ENCODE measurements around the gene CHCHD10.
A peak's percentile ranks its signal among the peaks of the same experiment; 100 is the strongest.

Gene CHCHD10

DNA sequence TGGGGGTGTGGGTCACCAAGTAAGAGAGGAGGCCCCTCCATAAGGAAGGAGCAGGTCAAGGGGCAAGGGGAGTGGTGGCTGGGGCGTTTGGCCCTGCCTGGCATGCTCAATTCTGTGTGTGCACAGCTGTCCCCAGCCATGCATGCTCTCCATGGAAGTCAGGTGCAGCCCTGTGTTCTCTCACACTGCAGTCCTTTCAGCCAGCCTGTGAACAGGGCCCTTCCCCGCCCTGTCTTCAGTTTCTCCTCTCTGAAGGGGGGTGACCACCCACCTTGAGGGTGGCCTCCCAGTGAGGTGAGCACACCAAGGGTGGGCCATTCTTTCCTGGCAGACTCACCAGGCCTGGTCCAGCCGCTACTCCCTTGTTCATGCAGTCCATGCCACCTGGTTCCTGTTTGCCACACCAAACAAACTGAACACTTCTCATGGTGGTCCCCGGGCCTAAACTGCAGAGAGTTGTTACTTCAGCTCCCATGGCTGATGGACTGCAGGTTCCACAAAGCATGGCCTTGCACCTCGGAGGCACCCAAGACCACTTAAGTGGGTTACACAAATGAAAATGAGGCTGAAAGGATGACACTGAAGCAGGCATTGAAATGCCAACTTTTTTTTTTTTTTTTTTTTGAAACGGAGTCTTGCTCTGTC is 1.7 kb upstream of the CHCHD10 start:
- DNase-seq: peak; percentile 25

DNA sequence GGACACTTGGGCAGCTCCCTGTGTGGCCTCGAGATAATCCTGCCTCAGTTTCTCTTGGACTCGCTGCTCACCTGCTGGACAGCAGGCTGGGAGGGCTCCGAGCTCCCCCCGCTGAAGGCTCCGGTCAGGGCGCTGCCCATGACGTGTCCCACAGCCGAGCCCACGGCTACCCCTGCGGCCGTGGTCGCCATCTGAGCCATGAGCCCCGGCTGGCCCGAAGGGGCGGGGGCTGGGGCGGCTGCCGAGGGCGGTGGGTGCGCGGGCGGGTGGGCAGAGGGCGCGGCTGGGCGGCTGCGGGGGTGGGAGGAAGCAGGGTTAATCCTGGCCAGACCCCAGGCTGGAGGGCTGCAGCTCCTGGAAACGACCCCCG is 484 bp downstream of the CHCHD10 start:
- DNase-seq: no peak

DNA sequence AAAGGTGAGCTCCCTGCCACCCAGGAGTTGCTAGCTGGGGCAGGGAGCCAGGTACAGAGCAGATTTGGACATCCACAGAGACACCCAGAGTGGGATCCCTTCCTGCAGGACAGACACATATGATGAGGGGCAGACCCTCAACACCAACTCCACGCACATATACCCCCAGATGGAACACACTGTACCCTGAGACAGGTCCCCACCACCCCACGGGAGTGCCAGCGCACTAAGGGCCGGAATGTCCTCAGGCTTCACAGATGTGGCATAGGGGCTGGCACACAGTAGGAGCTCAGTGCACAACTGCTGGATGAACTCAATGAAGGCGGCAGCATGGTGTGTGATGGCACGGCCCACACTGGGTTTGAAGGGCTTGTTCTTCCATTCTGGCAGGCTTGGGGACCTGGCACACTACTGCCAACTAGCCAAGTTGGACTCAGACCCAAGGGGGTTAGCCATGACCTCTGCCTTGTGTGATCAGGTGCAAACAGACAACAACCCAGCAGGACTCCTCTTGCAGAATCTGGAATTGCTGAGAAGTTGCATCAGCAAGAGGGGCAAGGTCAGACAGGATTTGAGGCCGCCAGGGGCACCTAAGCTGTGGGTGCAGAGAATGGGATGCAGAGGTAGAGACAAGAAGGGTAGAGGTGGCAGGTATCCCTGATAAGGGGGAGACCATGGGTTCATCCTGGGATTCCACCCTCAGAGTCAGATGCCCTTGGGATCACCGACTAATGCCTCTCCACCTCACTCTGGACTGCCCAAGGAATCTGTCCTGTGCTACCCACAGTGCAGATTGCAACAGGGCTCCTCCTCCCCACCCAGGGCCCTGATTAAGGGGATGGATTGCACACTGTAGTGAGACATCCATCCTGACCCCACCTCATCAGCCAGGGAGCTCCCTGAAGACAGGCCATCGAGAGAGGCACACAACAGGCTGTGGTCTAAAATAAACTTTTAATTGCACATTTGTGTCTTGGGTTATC is 2.6 kb downstream of the CHCHD10 start:
- DNase-seq: no peak

DNA sequence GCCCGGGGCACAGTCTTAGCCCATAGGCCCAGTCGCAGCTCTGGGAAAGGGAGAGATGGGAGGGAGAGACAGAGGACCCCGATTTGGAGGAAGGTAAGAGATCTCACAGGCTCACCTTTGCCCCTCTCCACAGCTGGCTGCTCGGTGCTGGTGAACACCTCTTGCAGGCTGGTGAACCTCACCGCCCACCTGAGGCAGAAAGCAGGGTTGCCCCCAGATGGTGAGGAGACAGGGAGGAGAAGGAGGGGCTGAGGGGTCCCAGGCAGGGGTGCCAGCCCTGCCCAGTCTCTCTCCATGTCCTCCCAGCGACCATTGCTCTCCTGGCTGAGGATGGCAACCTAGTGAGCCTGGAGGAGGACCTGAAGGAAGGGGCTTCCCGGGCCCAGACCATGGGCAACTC is 3.8 kb downstream of the CHCHD10 start:
- DNase-seq: no peak

DNA sequence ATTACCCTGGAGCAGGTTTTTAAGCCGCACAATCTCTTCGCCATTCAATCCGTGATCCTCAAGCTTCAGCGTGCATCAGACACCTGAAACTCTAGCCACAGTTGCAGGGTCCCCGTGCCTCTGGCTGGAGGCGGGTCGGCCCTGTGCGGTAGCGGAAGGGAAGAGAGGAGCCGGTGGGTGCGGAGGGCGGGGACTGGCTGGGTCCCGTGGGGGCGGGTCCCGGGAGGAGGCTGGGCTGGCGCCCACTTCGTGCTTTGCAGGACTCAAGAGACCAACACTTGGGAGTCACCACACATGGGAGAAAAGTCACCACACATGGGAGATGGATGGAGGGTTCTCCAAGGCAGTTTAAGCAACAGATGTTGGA is 4.2 kb downstream of the CHCHD10 start:
- no peak for DNase-seq

DNA sequence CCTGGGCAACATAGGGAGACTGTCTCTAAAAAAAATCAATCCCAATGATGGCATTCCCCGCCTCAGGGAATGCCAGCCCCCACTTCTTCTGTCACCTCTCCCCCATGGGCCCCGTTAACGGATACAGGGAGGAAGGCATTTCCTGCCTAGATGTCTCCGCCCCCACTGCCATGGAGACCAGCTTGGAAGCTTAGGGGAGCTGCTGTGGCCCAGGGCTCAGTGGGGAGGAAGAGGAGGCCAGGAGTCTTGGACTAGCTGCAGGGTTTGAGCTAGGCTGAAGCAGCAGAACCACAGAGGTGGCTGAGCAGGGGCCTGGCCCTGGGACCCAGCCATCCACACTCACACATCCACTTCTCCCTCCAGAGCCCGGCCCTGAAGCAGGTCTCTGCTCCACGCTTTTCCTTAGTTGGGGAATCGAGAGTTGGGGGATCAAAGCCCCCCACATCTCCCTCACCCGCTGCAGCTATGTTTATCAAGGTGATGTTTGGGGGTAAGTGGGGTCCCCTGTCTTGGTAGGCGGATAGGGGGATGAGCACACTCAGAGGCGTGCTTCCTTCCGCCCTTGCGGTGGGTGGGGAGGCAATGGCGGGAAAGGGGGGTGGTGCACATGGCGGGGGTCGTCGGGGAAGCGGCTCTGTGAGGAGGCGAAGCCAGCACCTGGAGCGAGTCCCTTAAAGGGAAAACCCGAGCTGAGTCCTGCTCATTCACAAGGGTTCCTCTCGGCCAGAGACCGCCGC is 4.8 kb downstream of the CHCHD10 start, which contains the start of gene C22orf15:
Gene C22orf15 (plus strand): TSS at position 149 of the 737 bp plus-strand sequence. CDS start 317 bp downstream, at position 466.
- DNase-seq: no peak

DNA sequence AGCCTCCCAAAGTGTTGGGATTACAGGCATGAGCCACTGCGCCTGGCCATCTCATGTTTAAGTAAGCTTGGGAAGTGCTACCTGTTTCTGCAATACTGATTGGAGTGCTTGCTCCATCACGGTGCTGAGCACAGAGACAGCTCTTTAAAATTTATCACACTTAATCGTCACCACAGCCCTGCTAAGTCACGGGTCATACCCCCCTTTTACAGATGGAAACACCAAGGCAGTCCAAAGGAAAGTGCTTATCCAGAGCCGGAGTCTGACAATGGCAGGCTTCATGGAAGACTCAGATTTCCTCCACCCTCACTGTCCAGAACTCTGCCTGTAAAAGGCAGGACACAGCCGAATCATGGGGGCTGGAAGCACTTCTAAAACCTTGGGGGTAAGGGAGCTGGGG is 7.7 kb downstream of the CHCHD10 start:
- no peak for DNase-seq

DNA sequence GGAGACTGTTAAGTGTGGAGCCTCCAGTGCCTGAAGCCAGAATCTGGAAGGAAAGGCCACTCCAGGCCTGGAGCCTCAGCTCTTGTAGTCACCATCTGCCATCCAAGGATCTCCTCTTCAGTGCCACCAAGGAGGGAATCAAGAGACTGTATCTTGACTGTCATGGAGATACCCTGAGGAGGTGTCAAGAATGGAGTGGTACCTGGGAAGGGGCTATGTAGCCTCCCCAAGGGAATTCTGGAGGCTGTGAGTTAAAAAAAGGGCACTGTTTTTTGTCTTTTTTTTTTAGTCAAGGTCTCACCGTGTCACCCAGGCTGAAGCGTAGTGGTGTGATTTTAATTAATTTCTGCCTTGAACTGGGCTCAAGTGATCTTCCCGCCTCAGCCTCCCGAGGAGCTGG is 8.2 kb downstream of the CHCHD10 start:
- DNase-seq: no peak

DNA sequence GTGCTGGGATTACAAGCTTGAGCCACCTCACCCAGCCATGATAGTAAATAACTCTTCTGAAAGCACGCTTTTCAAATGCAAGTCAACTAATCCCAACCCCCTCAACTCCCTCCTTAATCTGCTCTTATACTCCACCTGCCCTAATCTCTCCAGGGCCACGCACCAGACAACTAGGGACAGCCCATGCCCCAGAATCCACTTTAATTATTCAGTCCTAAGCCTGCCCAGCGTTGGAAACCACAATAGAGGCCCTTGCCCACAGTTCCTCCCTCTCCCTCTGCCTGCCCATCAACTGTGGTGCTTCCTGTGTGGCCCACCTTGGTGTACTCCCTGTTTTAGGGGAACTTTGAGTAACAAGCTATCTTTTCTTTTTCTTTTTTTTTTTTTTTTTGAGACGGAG is 10.9 kb downstream of the CHCHD10 start:
- no peak for DNase-seq

DNA sequence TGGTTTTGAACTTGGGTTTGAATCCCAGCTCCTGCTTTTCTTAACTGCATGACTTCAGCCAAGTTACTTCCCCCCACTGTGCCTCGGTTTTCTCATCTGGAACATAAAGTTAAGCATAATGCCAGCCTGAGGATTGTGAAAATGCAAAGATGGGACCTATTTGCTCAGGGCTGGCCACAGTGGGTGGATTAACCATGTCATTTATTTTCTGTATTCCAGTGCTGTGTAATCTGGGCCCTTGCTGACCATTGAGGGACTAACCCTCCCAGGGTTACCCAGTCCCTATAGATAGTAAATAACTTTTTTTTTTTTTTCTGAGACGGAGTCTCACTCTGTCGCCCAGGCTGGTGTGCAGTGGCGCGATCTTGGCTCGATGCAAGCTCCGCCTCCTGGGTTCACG is 12.1 kb downstream of the CHCHD10 start:
- no peak for DNase-seq

DNA sequence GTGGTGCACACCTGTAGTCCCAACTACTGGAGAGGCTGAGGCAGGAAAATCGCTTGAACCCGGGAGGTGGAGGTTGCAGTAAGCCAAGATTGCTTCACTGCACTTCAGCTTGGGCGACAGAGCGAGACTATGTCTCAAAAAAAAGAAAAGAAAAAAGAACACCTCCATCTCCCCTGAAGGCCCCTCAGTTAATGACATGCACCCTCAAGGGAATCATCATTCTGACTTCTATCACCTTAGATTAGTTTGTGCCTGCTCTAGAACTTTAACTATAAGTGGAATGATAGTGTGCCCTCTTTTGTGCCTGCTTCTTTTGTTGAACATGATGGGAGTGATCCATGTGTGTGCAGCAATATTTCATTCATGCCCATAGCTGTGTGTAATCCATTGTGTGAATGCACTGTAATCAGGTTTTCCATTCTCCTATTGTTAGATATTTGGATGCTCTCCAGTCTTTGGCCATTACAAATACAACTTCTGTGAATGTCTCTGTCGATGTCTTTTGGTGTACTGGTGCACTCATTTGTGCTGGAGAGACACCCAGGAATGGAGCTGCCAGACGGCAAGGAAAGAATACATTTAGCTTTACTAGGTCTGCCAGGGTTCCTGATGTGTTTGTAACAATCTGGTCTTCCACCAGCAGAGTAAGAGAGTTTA is 12.7 kb downstream of the CHCHD10 start:
- no peak for DNase-seq

DNA sequence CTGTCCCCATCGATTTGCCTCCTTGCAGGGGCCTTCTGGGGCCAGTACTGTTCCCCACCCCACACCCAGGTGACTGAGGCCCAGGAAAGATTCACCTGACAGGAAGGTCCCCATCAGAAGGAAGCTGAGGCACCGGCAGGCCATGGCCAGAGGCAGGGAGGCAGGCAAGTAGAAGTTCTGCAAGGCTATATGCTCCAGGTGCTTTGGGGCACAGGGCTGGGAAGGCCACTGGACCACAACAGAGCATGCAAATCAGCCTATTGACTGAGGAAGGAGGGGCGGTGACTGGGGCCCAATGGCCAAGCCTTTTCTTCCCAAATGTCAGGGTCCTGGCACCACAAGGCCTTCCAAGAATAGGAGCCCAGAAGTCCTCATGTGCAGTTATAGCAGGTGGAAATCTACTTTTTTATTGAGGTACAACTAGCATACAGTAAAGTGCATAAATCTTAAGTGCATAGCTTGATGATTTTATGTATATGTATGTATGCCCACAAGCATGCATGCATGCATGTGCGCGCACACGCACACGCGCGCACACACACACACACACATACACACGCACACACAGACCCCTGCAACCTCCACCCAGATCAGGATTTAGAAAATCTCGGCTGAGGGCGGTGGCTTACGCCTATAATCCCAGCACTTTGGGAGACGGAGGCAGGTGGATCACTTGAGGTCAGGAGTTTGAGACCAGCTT is 13.4 kb downstream of the CHCHD10 start, which contains the start of gene VPREB3:
Gene VPREB3 (minus strand): TSS at position 206 of the 700 bp plus-strand sequence. CDS start 62 bp downstream, at position 144.
- DNase-seq: no peak

DNA sequence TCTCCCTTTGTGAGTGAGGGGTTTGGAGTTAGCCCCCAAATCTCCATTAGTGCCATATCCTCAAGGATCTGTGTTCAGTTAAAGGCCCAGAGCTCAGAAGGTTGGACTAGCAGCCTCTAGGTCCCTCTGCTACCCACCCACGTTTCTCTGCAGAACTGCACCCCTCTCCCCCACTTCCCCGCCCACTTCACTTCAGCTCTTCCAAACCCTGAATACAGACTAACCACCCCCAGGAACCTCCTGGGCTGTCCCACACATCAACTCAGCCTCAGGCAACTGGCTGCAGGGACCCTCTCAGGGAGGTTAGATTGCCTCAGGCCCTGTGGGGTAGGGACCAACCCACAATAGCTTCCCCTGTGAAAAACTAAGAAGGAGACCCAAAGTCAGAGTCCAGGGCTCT is 14.4 kb downstream of the CHCHD10 start:
- DNase-seq: no peak

DNA sequence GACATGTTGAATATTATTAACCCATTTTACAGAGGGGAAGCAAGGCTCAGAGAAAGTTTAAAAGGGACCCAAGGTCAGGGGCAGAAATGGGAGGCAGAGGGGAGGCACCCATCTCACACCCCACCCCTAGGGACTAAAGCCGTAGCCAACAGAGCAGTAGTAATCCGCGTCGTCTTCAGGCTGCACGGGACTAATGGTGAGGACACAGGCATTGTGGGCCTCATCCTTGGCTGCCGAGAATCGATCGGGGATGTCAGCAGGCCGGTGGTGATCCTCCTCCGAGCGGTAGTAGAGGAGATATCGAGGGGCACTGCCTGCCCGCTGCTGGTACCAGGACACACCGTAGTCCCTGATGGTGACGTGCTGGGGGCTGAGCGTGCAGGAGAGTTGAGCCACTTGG is 15.0 kb downstream of the CHCHD10 start:
- DNase-seq: no peak

DNA sequence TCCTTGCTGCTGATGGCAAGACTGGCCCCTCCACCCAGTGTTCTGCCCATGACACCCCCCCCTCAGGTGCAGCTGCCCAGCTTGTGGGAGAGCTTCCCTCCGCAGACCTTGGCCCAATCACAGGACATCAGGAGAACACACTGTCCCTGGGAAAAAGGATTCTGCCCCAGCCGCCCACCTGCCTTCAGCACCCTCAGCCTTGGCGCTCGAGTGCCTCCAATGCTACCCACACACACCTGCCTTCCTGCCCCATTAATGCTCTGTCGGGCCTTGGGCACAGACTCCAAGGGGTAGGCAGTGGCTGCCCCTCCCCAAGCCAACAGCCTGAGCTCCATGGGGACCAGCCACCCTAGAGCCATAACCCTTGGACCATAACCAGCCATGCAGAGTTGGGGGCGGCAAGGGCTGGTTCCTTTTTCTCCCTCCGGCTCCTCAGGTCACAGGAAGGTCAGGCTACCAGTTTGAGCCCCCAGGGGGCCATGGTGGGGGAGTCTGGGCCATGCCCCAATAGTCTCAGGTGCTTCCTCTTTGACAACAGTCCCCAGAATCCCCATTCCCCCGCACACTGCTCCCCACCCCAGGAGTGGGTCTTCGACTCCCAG is 15.6 kb downstream of the CHCHD10 start:
- DNase-seq: no peak

DNA sequence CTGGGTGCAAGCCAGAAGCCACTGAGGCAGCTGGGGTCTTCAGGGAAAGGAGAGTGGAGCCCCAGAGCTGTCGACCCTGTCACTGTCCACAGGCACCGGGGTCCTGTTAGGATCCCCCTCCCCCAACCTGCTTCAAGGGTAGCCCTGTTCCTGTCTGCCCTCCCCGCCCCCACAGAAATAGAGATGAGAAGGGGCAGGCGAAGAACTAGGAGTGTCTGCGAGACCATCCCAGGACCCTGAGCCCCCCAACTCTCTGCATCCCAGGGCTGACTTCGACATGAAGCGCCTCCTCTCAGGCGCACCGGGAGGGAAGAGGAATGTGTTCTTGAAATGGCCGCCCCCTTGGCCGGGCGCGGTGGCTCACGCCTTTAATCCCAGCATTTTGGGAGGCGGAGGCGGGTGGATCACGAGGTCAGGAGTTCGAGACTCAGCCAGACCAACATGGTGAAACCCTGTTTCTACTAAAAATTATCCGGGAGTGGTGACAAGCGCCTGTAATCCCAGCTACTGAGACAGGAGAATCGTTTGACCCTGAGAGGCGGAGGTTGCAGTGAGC is 16.3 kb downstream of the CHCHD10 start:
- DNase-seq: no peak

DNA sequence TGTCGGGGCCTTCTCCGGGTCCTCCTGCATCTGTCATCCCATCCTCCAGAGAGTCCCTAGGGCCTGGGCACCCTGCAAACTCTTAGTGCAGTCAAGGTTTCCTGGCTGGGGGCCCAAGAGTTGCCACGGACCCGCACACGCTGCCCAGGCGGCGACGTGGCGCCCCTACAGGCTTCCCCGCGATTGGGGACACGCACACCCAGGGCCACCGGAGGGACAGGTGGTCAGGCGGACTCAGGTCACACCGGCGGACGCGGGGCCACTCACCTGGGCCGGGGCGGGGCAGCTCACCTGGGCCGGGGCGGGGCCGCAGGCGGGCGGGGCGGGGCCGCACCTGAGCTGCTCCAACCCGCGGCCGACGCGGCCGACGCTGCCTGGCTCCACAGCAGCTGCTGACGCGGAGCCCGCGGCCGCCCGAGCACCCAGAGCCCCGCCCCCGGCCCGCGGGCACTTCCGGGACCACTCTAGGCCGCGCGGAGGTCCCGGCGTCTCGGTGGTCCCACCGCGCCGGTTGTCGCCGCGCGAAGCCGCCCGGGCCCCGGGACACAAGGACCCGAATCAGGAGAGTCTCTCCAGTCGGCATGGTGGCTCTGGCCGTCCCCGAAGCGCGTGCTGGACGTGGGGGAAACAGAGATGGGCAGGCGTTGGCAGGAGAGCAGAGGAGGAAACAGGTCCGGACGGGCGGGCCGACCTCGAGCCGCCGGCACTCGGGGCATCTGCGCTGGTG is 16.9 kb downstream of the CHCHD10 start, which contains the start of gene ZNF70:
Gene ZNF70 (minus strand): TSS at position 399 of the 727 bp plus-strand sequence. CDS start 5,972 bp downstream, outside the sequence.
- peak; percentile 45 for DNase-seq

DNA sequence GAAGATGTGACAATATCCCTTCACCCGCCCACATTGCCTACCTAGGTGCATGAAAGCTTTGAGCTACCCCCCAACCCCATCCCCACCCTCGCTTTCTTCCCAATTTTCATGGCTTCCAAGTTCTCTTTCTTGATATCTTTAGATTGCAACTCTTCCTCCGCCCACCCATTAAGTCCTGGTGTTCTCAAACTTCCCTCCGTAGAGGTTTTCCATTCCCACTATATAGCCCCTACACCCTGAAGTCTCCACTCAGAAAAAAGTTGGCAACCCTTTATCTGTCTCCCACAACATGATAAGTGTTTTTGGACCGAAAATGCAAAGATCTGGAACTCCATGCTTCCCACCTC is 17.4 kb downstream of the CHCHD10 start:
- no peak for DNase-seq

DNA sequence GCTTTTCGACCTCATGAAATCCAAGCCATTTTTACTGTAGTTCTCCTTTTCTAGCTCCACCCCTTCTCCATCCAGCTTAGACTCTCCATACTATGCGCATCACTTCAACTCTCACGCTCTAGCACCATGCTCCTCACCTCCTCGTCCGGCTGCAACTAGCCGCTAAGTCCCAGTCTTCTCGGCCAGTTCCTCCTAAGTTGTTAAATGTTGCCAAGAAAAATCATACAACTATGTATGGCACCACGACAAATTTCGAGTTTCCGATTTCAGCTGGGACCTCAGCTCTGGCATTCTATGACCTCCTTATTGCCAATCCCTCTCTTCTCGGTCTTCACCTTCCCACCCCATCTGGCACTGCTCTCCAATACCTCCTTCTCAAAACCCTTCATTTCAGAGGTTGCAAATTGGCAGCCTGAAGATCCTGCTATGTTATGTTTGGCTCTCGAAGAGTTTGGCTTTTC is 17.9 kb downstream of the CHCHD10 start:
- DNase-seq: no peak

DNA sequence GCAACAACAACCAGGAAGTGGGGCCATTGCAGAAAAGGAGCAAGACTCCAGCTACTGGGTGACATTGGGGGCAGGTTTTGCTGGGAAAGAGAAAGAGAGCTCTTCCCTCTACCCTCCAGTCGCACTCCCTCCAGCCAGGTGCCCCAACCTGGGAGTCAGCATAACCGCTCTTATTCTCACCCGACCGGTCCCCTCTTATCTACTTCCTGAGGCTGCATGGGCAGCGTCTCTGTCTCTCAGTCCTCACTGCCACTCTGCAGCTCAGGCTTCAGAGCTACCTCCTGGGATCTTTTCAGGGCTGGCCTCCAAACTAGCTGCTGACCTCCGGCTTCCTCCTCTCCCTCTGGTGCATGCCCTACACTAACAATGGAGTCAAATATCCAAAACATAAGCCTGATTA is 22.0 kb downstream of the CHCHD10 start:
- no peak for DNase-seq

DNA sequence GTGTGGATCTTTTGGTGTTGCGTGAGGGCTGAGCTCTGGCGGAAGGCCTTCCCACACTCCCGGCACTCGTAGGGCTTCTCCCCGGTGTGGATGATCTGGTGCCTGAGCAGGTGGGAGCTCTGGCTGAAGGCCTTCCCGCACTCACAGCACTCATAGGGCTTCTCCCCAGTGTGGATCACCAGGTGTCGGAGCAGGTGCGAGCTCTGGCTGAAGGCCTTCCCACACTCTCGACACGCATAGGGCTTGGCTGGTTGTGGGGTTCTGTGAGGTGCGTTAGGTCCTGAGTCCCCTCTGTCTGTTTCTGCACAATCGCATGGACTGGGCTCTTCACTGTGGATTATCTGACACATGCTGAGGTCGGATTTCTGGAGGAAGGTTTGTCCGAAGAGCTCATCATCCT is 23.3 kb downstream of the CHCHD10 start:
- DNase-seq: no peak

Data from SHP77 treated with DMSO at 0.1 percent for 48 hours (cell line).